Activated naive CD4-positive, alpha-beta T cell treated with anti-CD3 and anti-CD28 coated beads, Interleukin-2, amount 50 U/mL, for 72 hours (primary cell): ENCODE results near the gene TGM2. TPM values are rescaled to one million over a fixed set of nuclear protein-coding genes. Genes with fewer than 3 reads are reported as not detected.

ENCODE experiments used
- ATAC-seq, 2 donors: fragments of 150-1000 bp; cut with Tn5 transposase; 2 replicates each; pipeline ENCODE4 v1.10.0; 2021; ENCODE audit warnings: mild to moderate bottlenecking in 2 of 2, moderate library complexity in 2 of 2
- DNase-seq, 2 donors: peaks; one replicate each; pipeline ENCODE4 v3.0.0; 2021 to 2022; ENCODE audit warnings: low spot score in 2 of 2
- H3K27ac Mint-ChIP-seq, 2 donors: one replicate each; pipeline ENCODE4 v1.8.0; 2022; ENCODE audit warnings: mild to moderate bottlenecking in 2 of 2, mixed read lengths in 2 of 2
- H3K36me3 Mint-ChIP-seq, 2 donors: one replicate each; pipeline ENCODE4 v1.8.0; 2022; ENCODE audit warnings: mixed read lengths in 2 of 2
- H3K9me3 Mint-ChIP-seq, 2 donors: one replicate each; pipeline ENCODE4 v1.8.0; 2022; ENCODE audit warnings: mixed read lengths in 2 of 2
- total RNA-seq, 2 donors: library from RNA; stranded (reverse); gene quantifications; one replicate each; pipeline ENCODE4 v1.2.3, GENCODE V29; 2022

TGM2 gene
- total RNA-seq, 2 donors from 2014 or later = 0.10 TPM; not detected in 1

DNA sequence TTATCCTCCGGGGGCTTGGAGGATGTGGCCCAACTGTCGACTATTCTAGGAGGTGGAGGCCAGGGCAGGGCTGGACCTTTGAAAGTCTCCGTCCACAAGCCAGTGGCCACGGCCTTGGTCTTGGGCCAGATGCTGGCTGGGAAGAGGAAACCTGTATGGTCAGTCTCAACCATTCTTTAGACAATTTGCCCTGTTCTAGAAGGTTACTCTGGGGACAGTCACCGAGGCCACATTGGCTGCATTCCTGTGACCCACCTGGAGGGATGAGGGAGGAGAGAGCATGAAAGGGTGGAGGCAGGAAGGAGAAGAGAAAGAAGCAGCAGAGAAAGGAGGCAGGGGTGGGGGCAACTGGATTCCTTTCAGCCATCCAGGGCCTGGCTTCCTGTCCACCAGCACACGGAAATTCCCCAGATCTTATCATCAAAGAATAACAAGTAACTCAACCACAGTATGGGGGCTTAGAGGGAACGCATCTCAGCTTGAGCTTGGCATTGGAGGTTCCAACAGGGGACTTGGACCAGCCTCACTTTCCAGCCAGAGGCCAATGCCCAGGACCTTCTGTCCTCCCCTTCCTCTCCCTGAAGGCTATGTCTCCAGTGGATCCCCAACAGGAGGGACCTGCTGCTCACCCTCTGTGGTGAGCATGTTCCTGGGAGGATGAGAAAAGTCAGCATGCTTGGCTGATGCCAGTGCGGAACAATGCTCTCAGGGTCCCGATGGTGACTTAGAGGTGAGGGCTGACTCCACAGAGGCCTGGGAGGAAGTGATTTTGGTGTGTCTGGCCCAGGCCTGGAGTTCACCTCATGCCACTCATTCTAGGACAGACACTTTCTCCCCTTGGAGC, 30.4 kb downstream of the TGM2 start:
- H3K27ac Mint-ChIP-seq = peak overlapping the region in 1 of 2 donors; percentile 18
- DNase-seq (no peak), ATAC-seq (no peak)
- no peaks in the 10 kb centered on the region for H3K9me3 Mint-ChIP-seq
- H3K36me3 Mint-ChIP-seq = no peaks in the 10 kb centered on the region

DNA sequence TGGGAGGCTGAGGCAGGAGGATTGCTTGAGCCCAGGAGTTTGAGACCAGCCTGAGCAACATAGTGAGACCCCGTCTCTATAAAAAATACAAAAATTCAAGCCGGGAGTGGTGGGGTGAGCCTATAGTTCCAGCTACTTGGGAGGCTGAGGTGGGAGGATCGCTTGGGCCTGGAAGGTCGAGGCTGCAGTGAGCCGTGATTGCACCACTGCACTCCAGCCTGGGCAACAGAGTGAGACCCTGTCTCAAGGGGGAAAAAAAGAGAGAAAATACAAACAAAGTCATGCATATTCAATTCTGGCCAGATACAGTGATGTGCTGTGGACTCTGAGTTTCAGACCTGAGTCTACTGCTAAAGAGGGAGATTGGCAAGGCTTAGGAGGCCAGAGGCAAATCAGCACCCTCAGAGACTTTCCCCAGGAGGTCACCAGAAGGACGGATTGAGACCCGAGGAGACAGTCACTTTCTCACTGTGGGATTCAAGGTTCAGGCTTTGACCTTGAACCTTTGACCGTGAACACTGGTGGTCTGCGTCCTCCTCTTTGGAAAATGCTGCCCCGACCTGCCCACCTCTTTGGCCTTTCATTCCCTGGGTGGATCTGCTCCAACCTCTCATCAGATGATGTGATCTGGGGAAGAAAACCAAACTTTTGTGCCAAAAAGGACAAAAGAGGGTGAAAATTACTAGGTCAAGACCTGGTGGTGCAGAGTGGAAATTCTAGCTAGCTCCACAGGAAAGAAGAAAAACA, 31.2 kb downstream of the TGM2 start:
- no peak for ATAC-seq
- H3K9me3 Mint-ChIP-seq = no peaks in the 10 kb centered on the region

DNA sequence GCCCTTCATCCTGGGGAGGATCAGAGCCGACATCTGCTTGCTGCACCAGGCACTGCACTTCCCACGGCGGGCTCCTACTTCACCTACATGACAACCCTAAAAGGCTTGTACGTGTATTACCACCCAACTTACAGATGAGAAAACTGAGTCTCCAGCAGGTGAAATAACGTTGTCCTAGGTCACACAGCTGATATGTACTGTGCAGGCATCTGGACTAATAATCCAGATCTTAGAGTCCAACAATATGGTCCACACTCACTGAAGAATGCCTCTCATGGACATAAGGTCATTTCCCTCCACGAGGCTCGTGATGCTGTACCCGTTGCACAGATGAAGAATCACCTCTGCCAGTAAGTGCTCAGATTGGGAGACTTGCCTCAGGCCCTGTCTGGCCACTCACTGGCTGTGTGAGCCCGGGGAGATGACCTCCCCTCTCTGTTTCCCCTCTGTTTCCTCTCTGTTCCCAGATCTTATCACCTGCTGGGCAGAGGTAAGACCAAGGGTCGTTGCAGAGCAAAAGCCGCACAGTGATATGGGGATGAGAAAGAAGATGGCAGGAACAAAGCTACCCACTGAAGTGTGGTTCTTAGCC, 32.1 kb downstream of the TGM2 start:
- ATAC-seq = no peak
- H3K9me3 Mint-ChIP-seq = no peaks in the 10 kb centered on the region
- no peaks in the 10 kb centered on the region for H3K36me3 Mint-ChIP-seq
- no peak for DNase-seq
- peak overlapping the region in 1 of 2 donors; percentile 41 for H3K27ac Mint-ChIP-seq

More for the DNA sequence above, 31.2 kb downstream of the TGM2 start:
- no peak overlapping the region for H3K27ac Mint-ChIP-seq
- DNase-seq = no peak
- H3K36me3 Mint-ChIP-seq = no peaks in the 10 kb centered on the region

GRCh38 chr20:38132156-38132909, 32.7 kb downstream of the TGM2 start:
- H3K27ac Mint-ChIP-seq = no peak overlapping the region
- H3K9me3 Mint-ChIP-seq = no peaks in the 10 kb centered on the region
- H3K36me3 Mint-ChIP-seq = no peaks in the 10 kb centered on the region
- DNase-seq = no peak
- no peak for ATAC-seq

DNA sequence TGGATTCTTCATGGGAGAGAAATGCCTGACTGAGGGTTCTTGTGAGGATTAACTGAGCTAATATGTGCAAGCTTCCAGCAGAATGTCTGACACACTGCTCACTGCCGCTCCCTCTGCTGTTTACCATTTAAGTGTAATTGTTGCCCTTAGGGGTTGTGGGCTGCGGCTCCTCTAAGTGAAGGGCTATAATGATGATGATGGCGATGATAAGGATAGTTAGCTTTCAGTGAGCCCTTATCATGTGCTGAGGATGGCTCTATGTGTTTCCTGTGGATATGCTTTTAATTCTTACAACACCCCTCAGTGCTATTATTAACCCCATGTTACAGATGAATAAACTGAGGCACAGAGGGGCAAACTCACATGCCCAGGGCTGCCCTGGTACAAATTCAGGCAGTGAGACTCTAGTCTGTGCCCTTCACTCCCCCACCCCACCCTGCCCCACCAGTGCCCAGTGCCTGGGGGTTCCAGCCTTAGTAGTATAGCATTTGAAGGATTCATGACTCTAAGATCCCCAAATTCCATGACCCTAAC, 33.4 kb downstream of the TGM2 start:
- H3K36me3 Mint-ChIP-seq = no peaks in the 10 kb centered on the region
- DNase-seq = no peak
- no peak for ATAC-seq
- H3K27ac Mint-ChIP-seq = no peak overlapping the region
- H3K9me3 Mint-ChIP-seq = no peaks in the 10 kb centered on the region

GRCh38 chr20:38130687-38131587, 34.1 kb downstream of the TGM2 start:
- Mint-ChIP-seq H3K27ac (no peak overlapping the region), H3K9me3 (no peaks in the 10 kb centered on the region), H3K36me3 (no peaks in the 10 kb centered on the region)
- ATAC-seq = no peak
- DNase-seq = no peak

DNA sequence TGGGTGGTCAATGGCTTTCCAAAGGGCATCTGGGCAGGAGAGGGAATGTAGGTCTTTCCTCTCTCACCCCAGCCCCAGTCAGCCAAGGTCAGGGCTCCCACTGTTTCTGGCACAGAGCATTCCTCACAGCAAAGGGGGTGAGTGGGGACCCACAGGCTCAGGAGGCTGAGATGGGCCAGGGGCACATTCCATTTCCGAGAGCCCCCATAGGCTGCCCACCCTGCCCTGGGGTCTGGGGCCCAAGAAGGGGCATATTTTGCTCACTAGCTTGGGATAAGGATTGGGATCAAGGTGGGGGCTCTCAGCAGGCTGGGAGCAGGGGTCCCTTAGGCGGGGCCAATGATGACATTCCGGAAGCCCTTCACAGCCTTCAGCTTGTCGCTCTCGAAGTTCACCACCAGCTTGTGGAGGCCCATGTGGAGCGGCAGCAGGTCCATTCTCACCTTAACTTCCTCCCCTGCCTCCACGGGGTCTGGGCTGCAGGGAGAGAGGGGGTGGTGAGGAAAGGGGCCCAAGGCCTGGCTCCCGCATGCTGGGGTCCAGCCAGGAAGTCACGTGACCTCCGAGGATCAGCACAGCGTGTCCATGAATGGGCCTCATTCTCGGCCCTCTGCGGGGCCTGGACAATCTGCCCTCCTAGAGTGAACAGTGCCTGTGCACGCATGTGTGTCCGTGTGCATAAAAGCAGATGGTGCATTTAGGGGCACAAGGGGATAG, 35.0 kb downstream of the TGM2 start:
- ATAC-seq (no peak), DNase-seq (no peak)
- H3K36me3 Mint-ChIP-seq = no peaks in the 10 kb centered on the region
- peak overlapping the region in 1 of 2 donors; percentile 36 for H3K27ac Mint-ChIP-seq
- no peaks in the 10 kb centered on the region for H3K9me3 Mint-ChIP-seq

- H3K27ac Mint-ChIP-seq = no peak overlapping the region
- H3K36me3 Mint-ChIP-seq = no peaks in the 10 kb centered on the region
- no peak for DNase-seq
- ATAC-seq = no peak
- H3K9me3 Mint-ChIP-seq = no peaks in the 10 kb centered on the region
Measured at GRCh38 chr20:38129248-38129865, 35.7 kb downstream of the TGM2 start.

- Mint-ChIP-seq H3K27ac (no peak overlapping the region), H3K9me3 (no peaks in the 10 kb centered on the region), H3K36me3 (no peaks in the 10 kb centered on the region)
- DNase-seq = peak in 1 of 2 donors; percentile 34
- ATAC-seq = no peak
Measured at GRCh38 chr20:38128691-38129090, 36.4 kb downstream of the TGM2 start.

DNA sequence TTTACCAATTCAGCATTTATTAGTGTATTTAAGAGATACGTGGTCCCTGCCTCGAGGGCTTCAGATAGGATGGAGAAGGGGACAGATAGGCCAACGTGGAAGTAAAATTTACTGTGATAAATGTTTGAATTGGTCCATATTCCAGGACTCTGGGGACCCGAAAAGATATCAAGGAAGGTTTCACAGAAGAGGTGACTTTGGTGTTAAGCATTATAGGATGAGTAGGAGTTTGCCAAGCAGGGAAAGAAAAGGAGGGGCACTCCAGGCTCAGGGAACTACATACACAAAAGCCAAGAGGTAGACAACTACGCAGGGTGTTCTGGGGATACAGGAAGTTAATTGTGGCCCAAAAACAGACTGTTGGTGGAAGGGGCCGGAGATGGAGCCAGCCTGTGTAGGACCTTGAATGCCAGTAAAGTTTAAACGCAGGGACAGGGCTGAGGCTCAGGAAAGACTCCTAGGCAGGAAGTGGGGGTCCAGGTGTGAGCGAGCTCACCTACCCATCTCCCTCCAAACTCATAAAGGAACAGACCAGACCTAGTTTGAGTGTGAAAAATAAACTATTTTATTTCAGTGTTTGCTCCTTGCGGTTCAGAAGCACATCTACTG, 37.0 kb downstream of the TGM2 start:
- ATAC-seq (no peak), DNase-seq (no peak)
- no peaks in the 10 kb centered on the region for H3K36me3 Mint-ChIP-seq
- no peak overlapping the region for H3K27ac Mint-ChIP-seq
- no peaks in the 10 kb centered on the region for H3K9me3 Mint-ChIP-seq

DNA sequence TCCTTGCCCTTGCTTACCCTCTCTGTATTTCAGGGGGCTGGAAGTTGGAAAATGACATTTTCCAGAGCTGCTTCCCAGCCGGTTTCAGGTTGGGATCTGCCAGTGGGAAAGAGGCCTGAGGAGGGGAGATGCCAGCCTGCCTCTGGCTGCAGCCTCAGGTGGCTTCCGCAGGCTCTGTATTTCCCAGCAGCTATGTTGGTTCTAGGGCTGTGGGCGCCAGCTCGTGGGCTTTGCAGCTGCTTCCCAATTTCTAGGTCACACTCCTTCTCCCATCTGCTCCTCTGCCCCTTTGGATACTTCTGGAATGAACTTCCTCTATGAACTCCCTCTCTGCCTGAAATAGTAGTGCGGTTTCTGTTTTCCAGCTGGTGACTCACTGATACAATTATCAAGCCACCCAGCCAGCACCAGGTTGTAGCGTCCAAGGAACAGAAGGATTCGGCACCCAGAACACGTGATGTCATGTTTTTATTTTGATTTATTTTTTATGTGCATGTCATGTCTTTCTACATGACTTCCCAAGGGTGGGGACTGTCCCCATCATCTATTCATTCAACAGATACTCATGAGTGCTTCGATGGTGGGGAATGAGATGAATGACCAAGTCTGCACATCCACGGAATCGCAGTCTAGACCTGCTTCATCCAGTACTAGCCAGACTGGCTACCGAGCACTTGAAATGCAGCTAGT, 38.0 kb downstream of the TGM2 start:
- Mint-ChIP-seq H3K36me3 (no peaks in the 10 kb centered on the region), H3K9me3 (no peaks in the 10 kb centered on the region), H3K27ac (no peak overlapping the region)
- no peak for ATAC-seq
- DNase-seq = peak in 1 of 2 donors; percentile 18

DNA sequence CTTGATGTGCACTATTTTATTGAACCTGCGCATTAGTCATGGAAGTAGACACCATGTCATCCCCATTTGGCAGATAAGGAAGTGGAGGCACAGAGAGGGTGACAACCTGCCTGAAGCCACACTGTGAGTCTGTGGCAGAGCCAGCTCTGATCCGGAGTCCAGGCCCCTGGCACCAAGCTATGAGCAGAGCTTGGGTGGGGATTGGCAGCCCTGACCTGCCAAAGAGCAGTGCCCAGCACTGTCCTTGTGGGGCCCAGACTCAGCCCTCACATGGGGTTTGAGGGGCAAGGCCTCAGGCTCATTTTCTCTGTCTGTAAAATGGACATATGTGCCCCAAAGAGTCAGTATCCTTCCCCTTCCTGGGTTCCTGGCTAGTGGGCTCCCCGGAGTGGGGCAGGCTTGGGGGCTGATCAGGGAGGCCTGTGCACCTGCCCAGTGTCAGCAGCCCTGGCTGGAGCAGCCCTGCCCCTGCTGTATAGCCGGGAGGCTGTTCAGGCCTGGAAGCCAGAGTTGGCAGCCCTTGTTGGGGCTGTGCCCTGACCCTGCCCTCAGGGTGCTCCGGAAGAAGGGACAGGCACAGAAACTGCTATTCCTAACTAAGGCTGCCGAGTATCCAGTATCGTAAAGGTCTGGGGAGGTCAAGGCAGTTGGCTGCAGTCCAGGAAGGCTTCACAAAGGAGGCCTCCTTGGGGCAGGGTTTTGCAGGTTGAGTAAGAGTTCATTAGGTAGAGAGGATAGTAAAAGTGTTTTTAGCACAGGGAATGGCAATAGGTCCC, 38.7 kb downstream of the TGM2 start:
- Mint-ChIP-seq H3K27ac (no peak overlapping the region), H3K9me3 (no peaks in the 10 kb centered on the region), H3K36me3 (no peaks in the 10 kb centered on the region)
- peak in 1 of 2 donors; percentile 52 for DNase-seq
- no peak for ATAC-seq
